Measurements from ENCODE around the gene MRPS34.

MRPS34 gene

DNA sequence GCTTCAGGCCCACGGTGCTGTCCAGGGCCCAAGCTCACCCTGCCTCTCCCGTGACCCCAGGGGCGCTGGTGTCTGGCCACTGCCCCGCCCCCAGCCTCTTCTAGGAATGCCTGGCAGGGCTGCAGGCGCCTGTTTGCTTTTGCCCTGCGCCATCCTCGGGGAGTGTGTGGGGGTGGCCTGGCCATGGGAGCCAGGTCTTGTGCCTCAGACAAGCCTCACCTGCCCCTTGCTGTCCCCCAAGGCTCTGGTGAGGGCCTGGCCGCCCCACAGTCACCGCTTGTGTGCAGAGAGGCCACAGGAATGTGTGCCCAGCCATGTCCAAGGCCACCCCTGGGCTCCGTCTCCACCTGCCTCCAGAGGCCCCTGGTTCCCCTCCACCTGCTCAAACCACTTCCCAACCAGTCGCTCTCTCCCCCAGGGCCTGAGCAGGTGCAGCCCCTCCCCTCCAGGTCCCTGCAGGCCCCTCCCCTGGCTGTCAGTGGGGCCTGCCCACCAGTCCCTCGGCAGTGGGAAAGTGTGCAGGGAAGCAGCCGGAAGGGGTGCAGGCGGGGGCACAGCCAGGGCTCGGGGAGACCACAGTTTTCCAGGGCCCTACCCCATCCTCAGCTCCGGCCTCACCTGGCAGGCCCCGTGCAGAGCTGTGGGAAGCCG, 21.4 kb upstream of the MRPS34 start:
- no peak for DNase-seq

DNA sequence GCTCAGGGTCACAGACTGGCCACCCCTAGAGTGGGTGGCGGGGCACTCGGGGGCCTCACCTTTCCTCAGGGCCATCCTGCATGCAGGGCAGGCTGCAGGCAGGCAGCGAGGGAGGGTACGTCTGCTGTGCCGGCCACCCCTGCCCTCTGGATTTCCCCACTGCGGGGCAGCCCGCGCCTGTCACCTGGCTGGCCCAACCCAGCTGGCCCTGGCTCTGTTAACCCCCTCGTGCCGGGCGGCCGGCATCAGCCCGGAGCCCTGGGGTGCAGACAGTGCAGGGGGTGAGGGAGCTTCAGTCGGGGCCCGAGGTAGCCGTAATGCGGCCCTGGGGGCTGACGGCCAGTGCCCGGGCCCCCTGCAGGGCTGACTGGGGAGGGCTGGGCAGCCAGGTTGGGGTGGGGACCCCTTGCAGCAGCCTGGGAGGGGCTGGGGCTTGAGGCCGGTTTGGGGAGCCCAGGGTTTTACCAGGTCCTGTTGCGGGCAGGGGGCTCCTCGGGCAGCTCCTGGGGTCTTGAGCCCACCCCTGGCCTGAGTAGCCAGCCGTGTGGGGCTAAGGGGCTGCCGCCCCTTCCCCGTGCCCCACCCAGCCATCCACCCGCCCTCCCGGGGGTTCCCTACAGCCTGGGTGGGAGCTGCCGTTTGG, 20.8 kb upstream of the MRPS34 start, which contains the start of gene IGFALS:
Gene IGFALS, minus strand, starts transcription at position 128 of the 643 bp plus-strand sequence. Its CDS starts 53 bp downstream, at position 75.
- DNase-seq, result no peak

DNA sequence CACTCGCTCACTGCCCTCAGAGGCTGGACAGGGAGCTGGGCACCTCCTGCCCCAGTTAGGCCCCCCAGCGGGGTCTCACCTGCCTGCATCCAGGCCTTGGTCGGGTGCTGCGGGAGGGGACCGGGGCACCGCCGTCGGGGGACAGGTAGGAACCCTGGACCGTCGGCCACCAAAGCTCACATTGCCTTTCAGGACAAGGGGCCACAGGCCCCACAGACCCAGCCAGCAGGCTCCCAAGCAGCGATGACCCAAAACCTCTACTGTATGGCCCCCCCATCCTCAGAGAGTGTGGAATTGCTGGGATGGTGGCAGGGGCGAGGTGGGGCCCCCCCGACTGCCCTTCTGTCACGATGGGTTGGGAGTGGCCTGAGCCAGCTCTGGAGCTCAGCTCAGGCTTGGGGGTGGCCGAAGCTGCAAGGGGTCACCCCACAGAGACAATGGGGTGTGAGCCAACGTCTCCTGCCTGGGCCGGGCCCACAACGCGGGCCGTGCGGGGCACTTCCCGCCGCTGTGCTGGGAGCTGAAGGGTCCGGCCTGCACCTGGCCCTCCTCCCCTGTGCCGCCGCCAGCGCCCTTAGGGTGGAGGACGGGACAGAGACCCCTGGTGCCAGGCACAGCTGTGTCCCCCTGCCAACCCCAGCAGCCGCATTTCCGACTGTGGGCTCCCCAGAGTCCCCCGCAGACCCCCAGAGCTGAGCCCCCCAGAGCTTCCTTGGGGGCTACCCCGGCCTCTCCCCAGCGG, 20.1 kb upstream of the MRPS34 start:
- DNase-seq, result no peak

DNA sequence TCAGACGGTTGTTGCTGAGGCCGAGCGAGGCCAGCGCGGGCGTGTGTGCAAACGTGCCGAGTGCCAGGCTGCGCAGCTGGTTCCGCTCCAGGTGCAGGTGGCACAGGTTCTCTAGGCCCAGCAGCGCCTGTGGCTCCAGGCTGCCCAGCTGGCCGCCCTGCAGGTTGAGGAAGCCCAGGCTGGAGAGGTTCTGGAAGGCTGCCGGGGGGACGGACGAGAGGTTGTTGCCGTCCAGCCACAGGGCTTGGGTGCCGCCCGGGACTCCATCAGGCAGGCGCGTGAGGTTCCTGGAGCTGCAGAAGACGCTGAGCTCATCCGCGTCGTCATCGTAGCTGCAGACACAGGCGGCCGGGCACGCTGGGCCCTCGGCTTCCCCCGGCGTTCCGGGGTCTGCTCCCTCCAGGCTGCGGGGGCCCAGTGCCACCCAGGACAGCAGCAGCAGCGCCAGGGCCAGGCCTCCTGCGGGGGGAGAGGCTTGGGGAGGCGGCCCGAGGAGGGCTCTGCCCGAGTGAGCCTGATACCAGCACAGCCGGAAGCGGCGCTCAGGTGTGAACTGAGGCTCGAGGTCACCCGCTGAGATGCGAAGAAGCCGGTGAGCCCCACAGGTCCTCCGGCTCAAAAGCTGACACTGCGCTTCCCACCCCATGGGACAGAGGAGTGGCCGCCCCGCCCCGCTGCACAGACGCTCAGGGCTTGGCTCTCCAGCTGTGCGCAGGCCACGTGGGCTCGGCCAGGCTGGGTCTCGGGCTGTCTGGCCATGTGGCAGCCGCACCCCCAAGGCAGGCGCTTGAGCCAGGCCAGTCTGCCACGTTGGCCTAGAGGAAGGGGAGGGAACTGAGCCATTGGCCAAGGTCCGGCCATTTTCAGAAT, 19.2 kb upstream of the MRPS34 start:
- no peak for DNase-seq

DNA sequence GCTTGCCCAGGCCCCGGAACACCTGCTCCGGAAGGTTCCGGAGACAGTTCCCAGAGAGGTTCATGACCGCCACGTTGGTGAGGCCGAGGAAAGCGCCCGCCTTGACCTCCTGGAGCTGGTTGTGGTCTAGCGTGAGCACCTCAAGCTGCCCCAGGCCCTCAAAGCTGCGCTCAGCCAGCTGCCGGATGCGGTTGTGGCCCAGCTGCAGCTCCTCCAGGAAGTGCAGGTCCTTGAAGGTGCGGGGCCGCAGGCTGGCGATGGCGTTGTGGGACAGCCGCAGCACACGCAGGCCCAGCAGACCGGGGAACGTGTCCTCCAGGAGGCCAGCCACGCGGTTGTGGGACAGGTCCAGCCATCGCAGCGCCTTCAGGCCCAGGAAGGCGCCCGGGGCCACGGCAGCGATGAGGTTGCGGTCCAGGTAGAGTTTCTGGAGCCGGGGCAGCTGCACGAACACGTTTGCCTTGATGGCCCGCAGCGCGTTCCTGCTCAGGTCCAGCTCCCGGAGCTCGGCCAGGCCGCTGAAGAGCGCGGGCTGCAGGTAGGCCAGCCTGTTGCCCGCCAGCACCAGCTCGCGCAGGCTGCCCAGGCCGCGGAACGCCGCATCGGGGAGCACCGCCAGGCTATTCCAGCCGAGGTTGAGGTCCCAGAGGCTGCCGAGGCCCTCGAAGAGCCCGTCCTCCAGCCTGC, 18.5 kb upstream of the MRPS34 start:
- no peak for DNase-seq

DNA sequence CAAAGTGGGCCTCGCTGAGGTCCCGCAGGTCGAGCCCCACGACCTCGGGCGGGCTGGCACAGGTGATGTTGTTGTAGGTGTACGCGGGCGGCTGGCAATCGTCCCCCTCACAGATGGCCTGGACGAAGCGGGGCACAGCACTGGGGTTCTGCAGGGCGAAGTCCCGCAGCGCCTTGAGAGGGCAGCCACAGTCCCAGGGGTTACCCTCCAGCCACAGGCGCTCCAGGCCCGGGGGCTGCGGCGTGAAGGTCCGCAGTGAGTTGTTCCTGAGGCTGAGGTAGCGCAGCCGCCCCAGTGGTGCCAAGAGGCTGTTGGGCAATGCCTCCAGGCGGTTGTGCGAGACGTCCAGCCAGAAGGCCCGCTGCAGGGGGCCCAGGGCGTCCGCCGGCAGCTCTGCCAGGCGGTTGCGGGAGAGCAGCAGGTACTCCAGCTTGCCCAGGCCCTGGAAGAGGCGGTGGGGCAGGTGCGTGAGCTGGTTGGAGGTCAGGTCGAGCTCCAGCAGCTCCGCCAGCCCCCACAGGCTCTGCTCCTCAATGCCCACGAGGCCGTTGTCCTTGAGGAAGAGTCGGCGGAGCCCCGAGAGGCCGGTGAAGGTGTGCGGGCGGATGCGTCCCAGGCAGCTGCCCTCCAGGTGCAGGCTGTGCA, 17.8 kb upstream of the MRPS34 start:
- DNase-seq, result no peak

DNA sequence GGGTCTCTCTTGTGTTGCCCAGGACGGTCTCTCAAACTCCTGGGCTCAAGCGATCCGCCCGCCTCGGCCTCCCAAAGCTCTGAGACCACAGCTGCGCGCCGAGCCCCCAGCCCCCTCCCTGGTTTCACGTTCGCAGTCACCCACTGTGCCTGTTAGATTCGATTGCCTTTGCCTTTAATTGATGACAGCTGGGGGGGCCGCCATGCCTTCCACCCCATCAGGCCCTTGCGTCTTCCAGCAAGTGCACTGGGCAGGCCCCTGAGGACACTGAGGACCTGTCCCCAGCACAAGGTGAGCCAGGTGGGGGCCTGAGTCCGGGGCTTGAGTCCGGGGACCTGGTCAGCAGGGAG, 17.3 kb upstream of the MRPS34 start:
- DNase-seq, result no peak

DNA sequence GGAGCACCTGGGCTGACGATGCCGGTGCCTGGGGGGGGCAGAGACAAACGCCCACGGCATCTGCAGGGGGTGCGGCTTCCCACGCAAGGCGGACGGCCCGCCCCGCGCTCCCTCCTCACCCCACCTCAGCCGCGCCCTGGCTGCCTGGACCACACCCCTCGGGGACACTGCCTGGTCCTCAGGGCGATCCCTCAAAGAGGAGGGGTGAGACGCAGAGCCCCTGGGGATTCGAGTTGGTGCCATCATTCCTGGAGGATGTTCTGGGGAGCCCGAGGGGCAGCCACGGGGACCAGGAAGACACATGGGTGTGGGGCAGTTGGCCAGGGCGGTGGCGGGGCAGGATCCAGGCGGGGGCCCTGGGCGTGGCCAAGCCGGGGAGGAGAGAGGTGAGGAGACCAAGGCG, 16.7 kb upstream of the MRPS34 start:
- DNase-seq, result no peak

DNA sequence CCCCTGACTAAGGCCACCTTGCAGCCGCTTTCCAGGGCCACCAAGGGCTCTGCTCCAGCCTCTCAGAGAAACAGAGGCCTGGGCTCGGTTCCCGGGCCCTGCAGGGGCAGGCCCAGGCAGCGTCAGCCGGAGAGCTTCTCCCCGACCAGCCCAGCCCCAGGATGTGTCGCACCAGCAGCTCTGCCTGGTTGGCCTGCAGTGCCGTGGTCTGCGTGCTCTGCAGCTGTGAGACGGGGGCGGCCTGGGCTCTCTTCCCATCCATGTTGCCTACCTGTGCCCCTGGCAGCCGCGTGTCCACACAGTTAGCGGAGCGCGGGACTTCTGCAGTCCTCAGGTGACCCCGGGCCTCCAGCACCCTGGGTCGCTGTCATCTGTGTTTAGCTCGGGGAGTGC, 15.8 kb upstream of the MRPS34 start:
- no peak for DNase-seq

DNA sequence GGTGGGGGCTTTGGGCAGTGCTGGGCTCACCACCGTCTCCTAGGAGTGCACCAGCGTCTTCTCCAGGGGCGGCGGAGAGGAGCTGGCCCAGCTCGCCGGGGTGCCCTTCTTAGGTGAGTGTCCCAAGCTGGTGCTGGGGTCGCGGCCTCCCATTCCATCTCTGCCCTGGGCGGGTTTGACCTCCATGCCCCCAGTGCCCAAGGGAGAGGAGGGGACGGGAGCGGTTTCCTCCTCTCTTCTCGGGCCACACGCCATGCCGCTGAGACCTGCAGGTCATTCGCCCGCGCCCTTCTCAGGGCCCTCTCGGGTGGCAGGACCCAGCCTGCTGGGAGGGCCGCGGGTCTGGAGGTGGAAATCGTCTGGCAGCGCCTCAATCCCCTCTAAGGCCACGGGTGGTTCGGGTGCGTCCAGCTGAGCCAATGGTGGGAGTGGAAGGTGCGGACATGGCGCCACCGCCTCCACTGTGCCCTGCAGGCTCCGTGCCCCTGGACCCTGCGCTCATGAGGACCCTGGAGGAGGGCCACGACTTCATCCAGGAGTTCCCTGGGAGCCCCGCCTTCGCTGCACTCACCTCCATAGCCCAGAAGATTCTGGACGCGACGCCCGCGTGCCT, 15.3 kb upstream of the MRPS34 start:
- DNase-seq, result no peak

DNA sequence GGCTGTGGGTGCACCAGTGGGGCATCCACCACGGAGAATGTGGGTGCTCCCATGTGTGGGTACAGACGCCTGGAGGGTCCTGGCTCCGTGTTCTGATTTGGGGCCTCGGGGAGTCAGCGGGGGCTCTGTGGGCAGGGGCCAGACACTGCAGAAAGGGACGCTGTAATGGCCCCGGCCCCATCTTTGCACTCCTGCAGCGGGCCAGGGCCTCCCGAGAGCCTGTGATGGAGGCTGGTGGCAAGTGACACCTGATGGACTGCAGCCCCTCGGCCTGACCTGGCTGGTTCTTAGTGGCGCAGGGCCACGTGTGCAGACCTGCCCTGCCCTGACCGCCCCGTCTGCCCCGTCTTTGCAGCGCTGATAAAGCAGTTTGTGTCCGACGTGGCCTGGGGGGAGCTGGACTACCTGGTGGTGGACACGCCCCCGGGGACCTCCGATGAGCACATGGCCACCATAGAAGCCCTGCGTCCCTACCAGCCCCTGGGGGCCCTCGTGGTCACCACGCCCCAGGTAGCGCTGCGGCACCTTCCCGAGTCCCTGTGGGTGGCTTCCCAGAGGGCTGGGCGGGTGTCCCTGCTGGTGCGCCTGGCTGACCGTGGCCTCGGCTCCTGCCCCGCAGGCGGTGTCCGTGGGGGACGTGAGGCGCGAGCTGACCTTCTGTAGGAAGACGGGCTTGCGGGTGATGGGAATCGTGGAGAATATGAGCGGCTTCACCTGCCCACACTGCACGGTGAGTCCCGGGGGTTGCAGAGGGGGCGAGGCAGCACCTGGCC, 14.6 kb upstream of the MRPS34 start:
- no peak for DNase-seq

DNA sequence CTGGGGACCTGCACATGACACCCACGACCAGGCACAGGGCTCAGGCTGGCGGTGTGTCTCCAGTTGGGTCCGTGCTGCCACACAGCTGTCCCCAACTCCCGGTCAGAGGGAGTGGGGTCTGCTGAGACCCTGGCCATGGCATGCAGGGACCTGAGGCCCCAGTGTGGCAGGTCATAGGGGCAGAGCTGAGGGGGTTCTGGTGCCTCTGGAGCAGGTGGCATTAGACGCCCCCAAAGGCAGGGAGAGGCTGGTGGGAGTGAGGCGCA, 14.1 kb upstream of the MRPS34 start:
- DNase-seq, result no peak

DNA sequence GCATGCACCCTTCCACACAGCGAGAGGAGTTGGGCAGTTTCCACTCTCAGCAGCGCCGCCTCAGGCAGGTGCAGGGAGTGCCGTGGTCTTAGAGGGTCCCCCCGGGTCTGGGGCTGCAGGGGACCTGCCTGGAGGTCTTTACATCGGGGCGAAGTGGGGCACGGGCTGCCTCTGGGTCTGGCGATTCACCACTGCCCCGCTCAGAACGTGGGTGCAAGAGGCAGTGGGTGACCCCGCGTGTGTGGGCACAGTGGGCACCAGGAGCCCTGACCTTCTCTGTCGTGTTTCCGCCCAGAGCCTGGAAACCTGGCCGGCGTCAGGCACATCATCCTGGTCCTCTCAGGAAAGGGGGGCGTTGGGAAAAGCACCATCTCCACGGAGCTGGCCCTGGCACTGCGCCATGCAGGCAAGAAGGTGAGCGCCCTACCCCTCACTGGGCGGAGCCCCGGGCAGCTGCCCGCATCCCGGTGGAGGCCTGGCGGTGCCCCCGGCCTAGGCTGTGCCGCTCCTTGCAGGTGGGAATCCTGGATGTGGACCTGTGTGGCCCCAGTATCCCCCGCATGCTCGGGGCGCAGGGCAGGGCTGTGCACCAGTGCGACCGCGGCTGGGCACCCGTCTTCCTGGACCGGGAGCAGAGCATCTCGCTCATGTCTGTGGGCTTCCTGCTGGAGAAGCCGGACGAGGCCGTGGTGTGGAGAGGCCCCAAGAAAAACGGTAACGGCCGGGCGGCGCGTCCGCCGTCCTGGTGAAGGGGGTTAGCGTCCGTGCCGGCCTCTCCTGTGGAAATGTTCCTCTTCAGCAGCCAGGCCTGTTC, 13.5 kb upstream of the MRPS34 start:
- no peak for DNase-seq

DNA sequence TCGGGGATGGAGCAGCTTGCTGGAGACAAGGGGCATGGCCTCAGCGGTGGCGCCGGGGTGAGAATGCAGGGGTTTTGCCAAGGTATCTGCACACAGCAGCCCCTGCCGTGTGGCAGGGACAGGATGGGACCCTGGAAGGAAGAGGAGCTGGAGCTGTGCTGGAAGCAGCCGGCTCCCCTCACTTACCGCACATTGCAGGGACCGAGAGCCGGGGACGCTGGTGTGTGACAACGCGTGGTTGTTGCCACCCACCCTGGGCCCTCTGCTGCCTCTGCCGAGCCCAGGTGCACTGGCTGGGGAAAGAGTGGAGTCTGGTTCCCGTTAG, 12.9 kb upstream of the MRPS34 start:
- DNase-seq, result no peak

DNA sequence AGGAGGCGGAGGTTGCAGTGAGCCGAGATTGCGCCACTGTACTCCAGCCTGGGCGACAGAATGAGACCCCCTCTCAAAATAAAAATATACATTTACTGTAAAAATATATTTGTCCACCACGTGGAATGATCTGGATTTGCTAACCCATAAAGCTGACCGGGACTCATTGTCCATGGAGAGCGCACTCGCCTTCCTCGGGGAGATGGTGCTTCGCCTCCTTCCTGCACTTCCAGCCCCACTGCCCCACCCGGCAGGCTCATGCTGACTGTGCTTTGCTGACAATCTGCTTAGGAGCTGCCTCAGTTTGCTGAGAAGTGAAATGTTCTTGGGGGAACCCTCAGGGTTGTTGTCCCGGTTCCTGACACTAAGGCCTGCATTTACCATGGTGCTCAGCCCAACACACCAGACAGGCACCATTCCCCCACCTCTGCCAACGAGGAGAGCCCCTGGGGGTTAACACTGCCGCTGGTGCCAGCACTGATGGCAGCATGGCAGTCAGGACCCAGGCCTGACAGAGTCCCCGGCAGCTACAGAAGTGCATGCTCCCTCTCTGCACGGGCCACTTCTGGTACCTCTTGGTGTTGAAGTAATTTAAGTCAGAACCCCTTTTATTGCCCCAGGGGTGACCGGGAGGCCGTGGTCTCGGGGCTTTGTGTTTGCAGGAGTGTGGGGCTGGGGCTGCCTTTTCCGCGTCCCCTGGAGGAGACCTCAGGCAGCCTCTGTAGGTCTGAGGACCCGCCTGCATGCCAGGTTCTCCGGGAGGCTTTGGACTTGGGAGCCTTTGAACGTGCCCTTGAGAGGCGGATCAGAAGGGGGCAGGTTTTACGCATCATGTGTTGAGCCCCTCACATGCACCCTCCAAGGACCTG, 12.3 kb upstream of the MRPS34 start:
- DNase-seq, result no peak

DNA sequence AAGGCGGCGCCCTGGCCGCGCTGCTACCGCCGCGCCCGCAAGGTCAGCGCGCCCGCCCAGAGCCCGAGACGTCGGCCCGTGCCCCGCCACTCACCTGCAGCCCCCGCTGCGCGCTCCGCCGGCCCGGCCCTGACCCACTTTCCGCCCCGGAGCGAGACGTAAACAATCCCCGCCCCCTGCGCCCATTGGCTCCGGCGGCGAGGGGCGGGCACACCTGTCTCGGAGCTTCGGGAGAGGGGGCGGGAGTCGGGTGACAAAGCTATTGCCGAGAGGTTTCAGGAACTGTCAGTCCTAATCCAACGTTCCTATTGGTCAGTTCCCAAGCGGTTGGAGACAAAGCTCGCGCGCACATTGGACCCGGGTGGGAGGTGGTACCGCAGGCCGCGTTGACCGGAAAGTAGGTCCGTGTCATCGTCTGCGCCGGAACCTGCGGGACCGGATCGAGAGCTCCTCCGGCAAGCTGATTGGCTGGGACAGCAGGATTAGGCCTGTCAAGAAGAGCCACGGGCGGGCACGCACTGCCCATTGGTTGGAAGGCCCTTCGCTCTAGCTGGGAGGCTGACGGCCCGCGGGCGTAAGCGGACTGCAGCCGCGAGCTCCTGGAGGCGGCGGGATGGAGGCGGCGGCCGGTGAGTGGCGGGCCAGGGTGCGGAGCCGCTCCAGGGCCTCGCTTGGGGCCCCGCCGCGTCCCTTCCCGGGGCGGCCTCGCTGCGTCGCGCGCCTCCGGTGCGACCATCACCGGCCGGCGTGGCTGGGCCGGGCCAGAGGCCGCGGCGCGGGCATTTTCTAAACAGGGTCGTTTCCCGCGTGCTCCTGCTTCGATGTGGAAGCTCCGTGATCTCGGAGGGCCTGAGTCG, 9.7 kb upstream of the MRPS34 start, which contains the start of the genes NUBP2 and SPSB3:
Gene NUBP2, plus strand, starts transcription at position 553 of the 857 bp plus-strand sequence. Its CDS starts 61 bp downstream, at position 614.
Gene SPSB3, minus strand, starts transcription at position 164 of the 857 bp plus-strand sequence. CDS start 1,088 bp downstream, outside the sequence.
- peak; percentile 100 for DNase-seq

DNA sequence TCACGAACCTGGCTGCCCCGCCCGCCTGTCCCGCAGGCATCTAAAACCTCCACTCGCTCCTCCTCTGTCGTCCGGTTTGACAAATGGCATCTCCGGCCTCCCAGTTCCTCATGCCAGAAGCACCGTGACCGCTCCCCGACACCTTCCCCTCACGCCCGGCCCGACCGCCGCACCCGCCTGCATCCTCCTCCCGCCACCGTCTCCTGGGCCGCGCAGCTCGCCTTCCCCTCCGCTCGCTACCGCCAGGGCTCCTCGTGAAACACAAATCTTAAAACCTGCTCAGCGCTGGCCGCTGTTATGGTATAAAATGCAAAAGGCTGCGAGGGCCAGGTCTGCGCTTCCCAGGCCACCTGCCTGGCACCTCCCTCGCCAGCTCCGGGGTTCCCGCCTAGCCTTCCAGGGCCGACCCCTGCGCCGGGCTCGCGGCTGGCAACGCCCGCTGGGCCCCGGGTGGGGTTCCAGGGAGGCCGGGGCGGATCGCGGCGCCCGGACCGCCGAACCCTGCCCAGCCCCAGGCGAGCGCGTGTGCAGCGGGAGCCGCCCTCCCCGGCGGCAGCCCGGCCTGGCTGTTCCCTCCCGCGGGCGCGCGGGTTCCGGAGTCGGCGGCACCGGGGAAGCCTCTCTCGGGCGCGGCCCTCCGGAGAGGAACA, 8.9 kb upstream of the MRPS34 start:
- DNase-seq, result peak; percentile 32

DNA sequence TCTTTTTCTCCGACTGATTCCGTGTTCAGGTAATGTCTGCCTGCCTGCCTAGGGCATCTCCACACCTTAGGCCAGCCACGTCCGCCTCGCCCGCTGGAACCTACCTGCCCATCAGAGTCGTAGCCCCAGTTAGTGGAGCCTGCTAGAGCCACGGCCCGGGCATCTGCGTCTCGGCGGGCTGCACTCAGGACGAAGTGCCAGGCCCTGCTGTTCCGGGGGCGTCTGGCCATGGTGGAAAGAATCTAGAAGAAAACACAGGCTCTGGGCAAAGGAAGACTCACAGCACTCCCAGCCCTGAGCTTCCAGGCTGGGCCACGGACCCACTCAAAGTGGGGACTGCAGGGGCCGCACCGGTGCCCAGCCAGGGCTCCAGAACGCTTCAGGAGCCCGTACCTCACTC, 8.3 kb upstream of the MRPS34 start:
- DNase-seq, result no peak

All from activated CD4-positive, alpha-beta T cell treated with anti-CD3 and anti-CD28 coated beads, Interleukin-2, Interleukin-6, amounts not matched to agents 100 ng/mL and 50 ng/mL, durations not matched to agents 16 hours and 8 hours (primary cell).